Measurements from ENCODE around the gene GSTT4.
"Not testable (repeated sequence)": the region's sequence is repeated elsewhere in the genome, so short reads cannot be mapped to it uniquely, and the experiment has no call there.

The GSTT4 gene

GRCh38 chr22:23986538-23987178, 18.6 kb downstream of the GSTT4 start:
- not testable (repeated sequence) for DNase-seq

GRCh38 chr22:23986089-23986488, 19.2 kb downstream of the GSTT4 start:
- not testable (repeated sequence) for DNase-seq

GRCh38 chr22:23984430-23984829, 20.8 kb downstream of the GSTT4 start:
- DNase-seq: peak; percentile 15

- DNase-seq: not testable (repeated sequence)
These were observed 24.7 kb downstream of the GSTT4 start for GRCh38 chr22:23980567-23980966.

DNA sequence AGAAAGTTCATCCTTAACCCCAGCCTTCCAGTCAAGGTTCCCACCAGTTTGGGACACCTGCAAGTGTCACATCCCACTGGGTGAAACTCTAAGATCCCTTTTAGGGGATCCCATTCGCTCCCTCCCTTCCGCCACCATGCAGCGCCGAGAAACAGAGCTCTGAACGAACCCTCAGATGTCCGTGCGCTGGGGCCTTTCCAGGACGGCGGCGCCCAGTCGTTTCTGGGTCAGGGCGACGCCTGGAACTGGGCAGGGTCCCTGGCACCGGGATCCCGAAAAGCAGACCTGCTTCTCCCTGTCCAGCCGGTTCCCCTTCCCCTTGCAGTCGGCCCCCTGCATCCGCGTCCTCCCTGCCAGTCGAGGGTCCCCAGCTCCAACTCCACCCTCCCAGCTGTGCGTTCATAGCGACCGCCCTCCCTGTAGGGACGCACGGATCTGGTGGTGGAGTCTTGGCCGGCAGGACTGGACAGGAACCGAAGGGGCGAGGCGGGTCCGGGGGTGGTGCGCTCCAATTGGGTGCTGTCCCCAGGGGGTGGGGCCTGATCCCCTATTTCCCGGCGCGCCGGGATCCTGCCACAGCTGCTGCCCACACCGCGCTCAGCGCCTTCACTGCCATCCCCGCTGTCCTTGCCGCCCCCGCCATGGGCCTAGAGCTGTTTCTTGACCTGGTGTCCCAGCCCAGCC, 25.6 kb downstream of the GSTT4 start, which contains the start of gene GSTT2:
Gene GSTT2, plus strand, starts transcription at position 578 of the 684 bp plus-strand sequence.
- not testable (repeated sequence) for DNase-seq

GRCh38 chr22:23977304-23977703, 27.9 kb downstream of the GSTT4 start:
- not testable (repeated sequence) for DNase-seq

DNA sequence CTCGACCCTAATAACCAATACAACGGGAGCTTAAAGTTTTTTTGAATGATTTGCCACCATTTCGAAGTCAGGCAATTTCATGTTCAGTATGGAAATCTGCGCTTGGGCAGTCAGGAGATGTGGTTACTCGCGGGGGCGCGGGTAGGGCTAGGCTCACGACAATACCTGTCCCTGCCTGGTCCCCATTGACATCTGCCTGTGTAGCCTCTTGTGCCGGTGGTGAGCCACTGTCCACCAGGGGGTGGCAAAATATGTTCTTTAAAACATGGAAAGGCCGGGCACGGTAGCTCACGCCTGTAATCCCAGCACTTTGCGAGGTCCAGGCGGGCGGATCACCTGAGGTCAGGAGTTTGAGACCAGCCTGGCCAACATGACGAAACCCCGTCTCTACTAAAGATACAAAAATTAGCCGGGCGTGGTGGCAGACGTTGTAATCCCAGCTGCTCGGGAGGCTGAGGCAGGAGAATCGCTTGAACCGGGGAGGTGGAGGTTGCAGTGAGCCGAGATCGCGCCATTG, 30.4 kb downstream of the GSTT4 start:
- not testable (repeated sequence) for DNase-seq

DNA sequence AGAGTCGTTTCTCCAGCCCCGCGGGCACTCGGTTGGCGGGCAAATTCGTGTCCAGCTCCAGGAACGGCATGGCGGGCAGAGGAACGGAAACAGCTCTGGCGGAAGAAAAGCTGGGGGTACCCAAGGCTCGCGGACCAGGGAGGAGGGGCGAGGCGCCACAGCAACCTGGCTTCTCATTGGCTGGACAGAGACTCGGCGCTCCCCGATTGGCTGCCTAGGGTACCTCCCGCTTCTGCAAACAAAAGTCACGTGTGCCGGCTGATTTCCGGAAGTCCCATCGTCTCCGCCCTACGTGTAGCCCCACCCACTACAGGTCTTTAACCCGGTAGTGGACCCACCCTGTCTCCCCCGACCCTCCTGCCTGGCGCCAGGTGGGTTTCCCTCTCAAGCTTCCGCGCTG, 30.9 kb downstream of the GSTT4 start, which contains the start of gene DDT:
Gene DDT, minus strand, starts transcription at position 97 of the 400 bp plus-strand sequence. Its CDS starts 27 bp downstream, at position 70.
- not testable (repeated sequence) for DNase-seq

- DNase-seq: not testable (repeated sequence)
These were observed 33.3 kb downstream of the GSTT4 start for GRCh38 chr22:23971927-23972326.

DNA sequence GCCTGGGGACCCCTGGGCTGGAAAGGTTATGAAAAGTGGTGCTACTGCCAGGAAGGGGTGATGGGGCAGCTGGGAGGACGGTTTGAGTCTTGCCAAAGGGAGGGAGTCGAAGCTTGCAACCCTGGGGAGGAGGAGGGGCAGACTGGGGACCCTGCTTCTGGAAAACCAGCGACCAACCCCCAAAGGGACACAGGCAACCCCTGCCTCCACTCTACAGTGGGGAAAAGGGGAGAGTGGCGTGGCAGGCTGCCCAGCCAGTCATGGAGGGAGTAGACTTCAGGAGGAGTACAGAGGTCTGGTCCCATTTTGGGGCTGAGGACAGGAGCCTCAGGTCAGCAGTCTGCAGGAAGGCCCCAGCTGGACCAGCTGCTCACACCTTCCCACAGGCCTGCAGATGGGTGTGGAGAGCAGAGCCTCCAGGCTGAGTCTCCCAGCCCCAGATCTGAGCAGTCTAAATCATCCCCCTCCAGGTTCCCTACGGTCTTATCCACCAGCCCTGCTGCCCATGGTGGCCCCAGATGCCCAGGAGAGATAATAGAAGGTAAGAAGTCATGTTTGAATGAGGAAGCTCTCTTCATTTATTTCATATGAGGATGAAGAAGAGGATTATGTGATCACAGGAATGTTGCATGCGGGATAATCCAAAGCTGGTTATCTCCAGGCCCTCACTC, 34.3 kb downstream of the GSTT4 start:
- no peak for DNase-seq

DNA sequence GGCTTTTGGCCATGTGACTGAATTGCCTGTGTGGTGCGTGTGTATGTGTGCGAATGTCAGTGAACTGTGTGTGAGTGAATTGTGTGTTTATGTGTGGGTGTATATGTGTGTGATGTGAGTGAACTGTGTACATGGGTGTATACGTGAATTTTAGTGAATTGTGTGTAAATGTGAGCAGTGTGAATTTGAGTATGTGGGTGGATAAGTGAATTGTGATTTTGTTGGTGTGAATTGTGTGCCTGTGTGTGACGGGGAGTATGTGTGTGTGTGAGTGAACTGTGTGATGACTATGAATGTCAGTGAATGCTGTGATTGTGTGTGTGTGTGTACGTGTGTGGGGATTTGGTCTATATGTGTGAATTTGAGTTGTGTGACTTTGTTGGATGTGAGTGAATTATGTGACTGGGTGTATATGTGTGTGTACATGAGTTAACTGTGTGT, 35.0 kb downstream of the GSTT4 start:
- no peak for DNase-seq

DNA sequence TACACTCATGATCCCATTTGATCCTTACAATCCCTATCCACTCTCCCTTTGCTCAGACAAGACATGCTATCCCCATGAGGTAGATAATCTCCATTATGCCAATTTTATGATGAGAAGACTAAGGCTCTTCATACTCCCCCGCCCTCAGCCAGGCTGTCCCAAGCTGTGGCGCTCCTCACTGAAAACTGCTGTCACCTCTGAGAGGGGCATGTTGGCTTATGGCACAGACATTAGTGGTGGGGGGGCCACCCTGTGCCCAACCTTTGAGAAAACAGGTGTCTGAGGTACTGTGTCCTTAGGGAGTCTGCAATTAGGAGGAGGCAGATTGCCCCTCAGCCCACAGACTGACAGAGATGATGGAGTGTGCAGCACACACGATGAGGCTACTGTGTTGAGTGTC, 36.2 kb downstream of the GSTT4 start:
- DNase-seq: no peak

GRCh38 chr22:23966568-23966967, 38.7 kb downstream of the GSTT4 start, which contains the start of gene DDTL:
Gene DDTL (plus strand): TSS chr22:23966888. CDS start chr22:23966915, 27 bp downstream.
- DNase-seq: not testable (repeated sequence)

GRCh38 chr22:23966094-23966493, 39.2 kb downstream of the GSTT4 start:
- DNase-seq: not testable (repeated sequence)

- not testable (repeated sequence) for DNase-seq
These were observed 44.0 kb downstream of the GSTT4 start, which contains the start of gene GSTT2B for GRCh38 chr22:23961084-23961771. Gene GSTT2B (minus strand): TSS chr22:23961195. CDS start chr22:23961131, 64 bp downstream.

DNA sequence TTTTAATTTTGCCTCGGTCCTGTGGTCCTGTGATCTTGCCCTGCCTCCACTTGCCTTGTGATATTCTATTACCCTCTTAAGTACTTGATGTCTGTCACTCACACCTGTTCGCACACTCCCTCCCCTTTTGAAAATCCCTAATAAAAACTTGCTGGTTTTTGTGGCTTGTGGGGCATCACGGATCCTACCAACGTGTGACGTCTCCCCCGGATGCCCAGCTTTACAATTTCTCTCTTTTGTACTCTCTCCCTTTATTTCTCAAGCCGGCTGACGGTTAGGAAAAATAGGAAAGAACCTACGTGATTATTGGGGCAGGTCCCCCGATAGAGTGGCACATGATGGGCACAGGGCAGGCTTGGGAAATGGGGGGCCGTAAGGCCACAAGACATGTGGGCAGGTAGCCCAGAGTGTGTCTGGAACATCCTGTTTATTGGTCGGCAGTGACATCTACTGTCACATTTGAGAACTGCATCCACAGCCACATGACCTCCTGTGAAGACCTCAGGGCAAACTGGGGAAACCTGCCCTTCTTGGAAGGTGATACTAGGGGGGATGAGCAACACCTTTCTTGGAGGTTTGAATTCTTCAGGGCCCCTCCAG, 48.9 kb downstream of the GSTT4 start:
- DNase-seq: not testable (repeated sequence)

DNA sequence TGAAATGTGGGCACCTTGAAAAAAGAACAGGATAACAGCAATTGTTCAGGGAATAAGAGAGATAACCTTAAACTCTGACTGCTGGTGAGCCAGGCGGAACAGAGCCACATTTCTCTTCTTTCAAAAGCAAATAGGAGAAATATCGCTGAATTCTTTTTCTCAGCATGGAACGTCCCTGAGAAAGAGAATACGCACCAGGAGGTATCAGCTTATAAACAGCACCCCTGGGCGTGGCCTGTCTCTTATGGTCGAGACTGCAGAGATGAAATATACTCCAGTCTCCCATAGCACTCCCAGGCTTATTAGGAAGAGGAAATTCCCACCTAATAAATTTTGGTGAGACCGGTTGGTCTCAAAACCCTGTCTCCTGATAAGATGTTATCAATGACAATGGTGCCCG, 49.4 kb downstream of the GSTT4 start:
- not testable (repeated sequence) for DNase-seq

DNA sequence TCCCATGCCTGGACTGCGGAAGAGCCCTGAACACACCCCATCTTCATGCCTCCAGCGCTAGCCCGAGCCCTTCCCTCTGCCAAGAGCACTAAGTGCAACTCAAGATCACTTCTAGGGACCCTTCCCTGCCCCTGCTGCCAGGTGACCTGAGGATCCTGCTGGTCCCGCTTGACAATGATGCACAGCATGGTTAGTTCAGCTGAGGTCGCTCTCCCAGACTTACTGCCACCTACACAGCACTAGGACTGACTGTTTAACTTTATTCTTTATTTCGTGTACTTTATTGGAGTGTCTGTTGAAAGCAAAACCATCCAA, 50.3 kb downstream of the GSTT4 start:
- DNase-seq: not testable (repeated sequence)

DNA sequence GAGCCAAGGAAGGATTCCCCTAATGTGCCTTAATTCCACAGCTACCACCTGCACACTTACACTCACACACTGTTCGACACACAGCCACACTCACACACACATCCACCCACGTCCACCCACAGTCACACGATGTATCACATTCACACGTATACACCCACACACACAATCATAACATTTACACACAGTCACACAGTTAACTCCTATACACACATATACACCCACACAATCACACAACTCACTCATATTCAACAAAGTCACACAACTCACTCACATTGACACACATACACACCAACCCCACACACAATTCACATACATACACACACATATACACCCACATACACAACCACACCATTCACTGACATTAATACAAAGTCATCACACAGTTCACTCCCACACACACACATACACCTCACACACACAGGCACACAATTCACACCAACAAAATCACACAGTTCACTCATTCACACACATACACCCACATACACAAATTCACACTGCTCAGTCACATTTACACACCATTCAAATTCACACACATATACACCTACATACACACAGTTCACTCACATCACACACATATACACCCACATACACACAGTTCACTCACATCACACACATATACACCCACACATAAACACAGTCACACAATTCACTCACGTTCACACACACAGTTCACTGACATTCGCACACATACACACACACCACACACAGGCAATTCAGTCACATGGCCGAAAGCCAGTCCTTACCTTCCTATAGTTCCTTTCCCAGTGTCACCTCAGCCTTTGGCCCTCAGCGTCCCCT, 50.9 kb downstream of the GSTT4 start:
- not testable (repeated sequence) for DNase-seq

GRCh38 chr22:23953485-23953884, 51.8 kb downstream of the GSTT4 start:
- DNase-seq: not testable (repeated sequence)

GRCh38 chr22:23952794-23953405, 52.4 kb downstream of the GSTT4 start:
- DNase-seq: not testable (repeated sequence)

Measured in NCI-H446 treated with DMSO at 0.1 percent for 48 hours (cell line).